Dedifferentiated amniotic fluid mesenchymal stem cell (primary cell): Measurements from ENCODE around the gene PTGFR.
A peak's percentile ranks its signal among the peaks of the same experiment; 100 is the strongest.

Experiments
- DNase-seq: peaks from one replicate; pipeline ENCODE4 v3.0.0-alpha.2; 2016; ENCODE audit errors: extremely low spot score

Gene PTGFR

GRCh38 chr1:78520216-78520615 lies 29.4 kb downstream of the PTGFR start:
- no peak for DNase-seq

GRCh38 chr1:78520843-78521242 lies 30.1 kb downstream of the PTGFR start:
- no peak for DNase-seq

GRCh38 chr1:78522136-78522535 lies 31.4 kb downstream of the PTGFR start:
- no peak for DNase-seq

- no peak for DNase-seq
Measured at GRCh38 chr1:78526496-78526895, 35.7 kb downstream of the PTGFR start.

GRCh38 chr1:78527706-78528105 lies 36.9 kb downstream of the PTGFR start:
- DNase-seq: no peak

GRCh38 chr1:78533527-78533926 lies 42.8 kb downstream of the PTGFR start:
- no peak for DNase-seq

GRCh38 chr1:78535286-78535685 lies 44.5 kb downstream of the PTGFR start:
- no peak for DNase-seq

GRCh38 chr1:78536427-78536826 lies 45.7 kb downstream of the PTGFR start:
- DNase-seq: peak; percentile 31

- DNase-seq: no peak
Measured at GRCh38 chr1:78540048-78540447, 49.3 kb downstream of the PTGFR start.

GRCh38 chr1:78541479-78541878 lies 50.7 kb downstream of the PTGFR start:
- DNase-seq: no peak

- DNase-seq: no peak
Measured at GRCh38 chr1:78543941-78544643, 53.3 kb downstream of the PTGFR start.

GRCh38 chr1:78547081-78547480 lies 56.3 kb downstream of the PTGFR start:
- DNase-seq: no peak

GRCh38 chr1:78549331-78549730 lies 58.6 kb downstream of the PTGFR start:
- DNase-seq: no peak

- no peak for DNase-seq
Measured at GRCh38 chr1:78549891-78550290, 59.1 kb downstream of the PTGFR start.

- no peak for DNase-seq
Measured at GRCh38 chr1:78553859-78554258, 63.1 kb downstream of the PTGFR start.

- DNase-seq: no peak
Measured at GRCh38 chr1:78554840-78555239, 64.1 kb downstream of the PTGFR start.

- no peak for DNase-seq
Measured at GRCh38 chr1:78559680-78560079, 68.9 kb downstream of the PTGFR start.

- DNase-seq: no peak
Measured at GRCh38 chr1:78560811-78561210, 70.0 kb downstream of the PTGFR start.

GRCh38 chr1:78561856-78562255 lies 71.1 kb downstream of the PTGFR start:
- no peak for DNase-seq

GRCh38 chr1:78565393-78565792 lies 74.6 kb downstream of the PTGFR start:
- DNase-seq: no peak

- no peak for DNase-seq
Measured at GRCh38 chr1:78570539-78570938, 79.8 kb downstream of the PTGFR start.

GRCh38 chr1:78577257-78578100 lies 86.7 kb downstream of the PTGFR start:
- DNase-seq: no peak

GRCh38 chr1:78586572-78586971 lies 95.8 kb downstream of the PTGFR start:
- no peak for DNase-seq
